Suprapubic skin (tissue), 3 donors: ENCODE data around the gene FANCE.
"Not testable (repeated sequence)": the region's sequence is repeated elsewhere in the genome, so short reads cannot be mapped to it uniquely, and the experiment has no call there.

Experiments
- POLR2A ChIP-seq, 2 donors: fragments of 450-650 bp; IDR thresholded peaks; one replicate each; pipeline ENCODE4 v1.6.1; 2017; ENCODE audit warnings: antibody characterized with exemption in 2 of 2, mild to moderate bottlenecking in 2 of 2, moderate library complexity in 2 of 2
- TF ChIP-seq, protein P1 (sequence below), 2 donors: fragments of 200-600 bp in 1 of 2; fragments of 450-650 bp in 1 of 2; sonication (generic) in 1 of 2; IDR thresholded peaks; one replicate each; pipeline ENCODE4 v1.5.1; 2016 to 2019; ENCODE audit warnings: antibody characterized with exemption in 2 of 2, mild to moderate bottlenecking in 1 of 2, moderate library complexity in 1 of 2

- TF ChIP-seq POLR2A (IDR thresholded peaks at IDR 0.05) = not testable (repeated sequence)
- TF ChIP-seq, protein P1, sequence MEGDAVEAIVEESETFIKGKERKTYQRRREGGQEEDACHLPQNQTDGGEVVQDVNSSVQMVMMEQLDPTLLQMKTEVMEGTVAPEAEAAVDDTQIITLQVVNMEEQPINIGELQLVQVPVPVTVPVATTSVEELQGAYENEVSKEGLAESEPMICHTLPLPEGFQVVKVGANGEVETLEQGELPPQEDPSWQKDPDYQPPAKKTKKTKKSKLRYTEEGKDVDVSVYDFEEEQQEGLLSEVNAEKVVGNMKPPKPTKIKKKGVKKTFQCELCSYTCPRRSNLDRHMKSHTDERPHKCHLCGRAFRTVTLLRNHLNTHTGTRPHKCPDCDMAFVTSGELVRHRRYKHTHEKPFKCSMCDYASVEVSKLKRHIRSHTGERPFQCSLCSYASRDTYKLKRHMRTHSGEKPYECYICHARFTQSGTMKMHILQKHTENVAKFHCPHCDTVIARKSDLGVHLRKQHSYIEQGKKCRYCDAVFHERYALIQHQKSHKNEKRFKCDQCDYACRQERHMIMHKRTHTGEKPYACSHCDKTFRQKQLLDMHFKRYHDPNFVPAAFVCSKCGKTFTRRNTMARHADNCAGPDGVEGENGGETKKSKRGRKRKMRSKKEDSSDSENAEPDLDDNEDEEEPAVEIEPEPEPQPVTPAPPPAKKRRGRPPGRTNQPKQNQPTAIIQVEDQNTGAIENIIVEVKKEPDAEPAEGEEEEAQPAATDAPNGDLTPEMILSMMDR (IDR thresholded peaks at IDR 0.05) = not testable (repeated sequence)
Observed at GRCh38 chr6:35432702-35433101, 19.4 kb upstream of the FANCE start.
